ENCODE data around the gene CACNB1.

The CACNB1 gene

GRCh38 chr17:39225308-39225958 is 28.0 kb upstream of the CACNB1 start, which contains the start of gene STAC2:
STAC2 (minus strand) TSS chr17:39225945; CDS start chr17:39225502, 443 bp downstream.
- TF ChIP-seq, protein P1, sequence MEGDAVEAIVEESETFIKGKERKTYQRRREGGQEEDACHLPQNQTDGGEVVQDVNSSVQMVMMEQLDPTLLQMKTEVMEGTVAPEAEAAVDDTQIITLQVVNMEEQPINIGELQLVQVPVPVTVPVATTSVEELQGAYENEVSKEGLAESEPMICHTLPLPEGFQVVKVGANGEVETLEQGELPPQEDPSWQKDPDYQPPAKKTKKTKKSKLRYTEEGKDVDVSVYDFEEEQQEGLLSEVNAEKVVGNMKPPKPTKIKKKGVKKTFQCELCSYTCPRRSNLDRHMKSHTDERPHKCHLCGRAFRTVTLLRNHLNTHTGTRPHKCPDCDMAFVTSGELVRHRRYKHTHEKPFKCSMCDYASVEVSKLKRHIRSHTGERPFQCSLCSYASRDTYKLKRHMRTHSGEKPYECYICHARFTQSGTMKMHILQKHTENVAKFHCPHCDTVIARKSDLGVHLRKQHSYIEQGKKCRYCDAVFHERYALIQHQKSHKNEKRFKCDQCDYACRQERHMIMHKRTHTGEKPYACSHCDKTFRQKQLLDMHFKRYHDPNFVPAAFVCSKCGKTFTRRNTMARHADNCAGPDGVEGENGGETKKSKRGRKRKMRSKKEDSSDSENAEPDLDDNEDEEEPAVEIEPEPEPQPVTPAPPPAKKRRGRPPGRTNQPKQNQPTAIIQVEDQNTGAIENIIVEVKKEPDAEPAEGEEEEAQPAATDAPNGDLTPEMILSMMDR (IDR thresholded peaks at IDR 0.05; ENCODE audit: low read depth, low read length) = no peak
- no peak for DNase-seq (ENCODE audit: extremely low read depth, low read depth)

DNA sequence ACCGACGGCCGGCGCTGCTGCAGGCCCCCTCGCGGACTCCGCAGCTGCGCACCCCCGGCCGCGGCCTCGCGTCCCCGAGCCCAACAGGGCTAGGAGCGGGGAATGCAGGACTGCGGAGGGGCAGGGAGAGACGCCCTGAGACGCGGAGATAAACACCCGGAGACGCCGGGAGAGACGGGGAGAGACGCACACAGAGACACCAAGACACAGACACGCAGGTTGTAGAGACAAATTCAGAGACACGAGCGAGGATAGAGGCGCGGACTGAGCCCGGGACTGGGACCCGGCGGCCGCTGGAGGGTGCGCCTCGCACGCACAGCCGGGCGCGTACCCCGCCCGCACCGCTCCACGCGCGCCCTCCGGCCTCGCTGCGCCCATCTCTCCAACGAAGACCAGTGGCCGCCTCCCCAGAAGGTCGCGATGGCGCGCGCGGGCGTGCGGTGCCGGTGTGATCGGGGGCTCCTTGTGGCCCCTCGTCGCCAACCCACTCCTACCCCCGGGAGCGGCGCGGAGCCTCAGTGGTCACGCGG is 27.4 kb upstream of the CACNB1 start:
- DNase-seq (ENCODE audit: extremely low read depth, low read depth) = no peak
- TF ChIP-seq, protein P1 (IDR thresholded peaks at IDR 0.05; ENCODE audit: low read depth, low read length) = no peak

DNA sequence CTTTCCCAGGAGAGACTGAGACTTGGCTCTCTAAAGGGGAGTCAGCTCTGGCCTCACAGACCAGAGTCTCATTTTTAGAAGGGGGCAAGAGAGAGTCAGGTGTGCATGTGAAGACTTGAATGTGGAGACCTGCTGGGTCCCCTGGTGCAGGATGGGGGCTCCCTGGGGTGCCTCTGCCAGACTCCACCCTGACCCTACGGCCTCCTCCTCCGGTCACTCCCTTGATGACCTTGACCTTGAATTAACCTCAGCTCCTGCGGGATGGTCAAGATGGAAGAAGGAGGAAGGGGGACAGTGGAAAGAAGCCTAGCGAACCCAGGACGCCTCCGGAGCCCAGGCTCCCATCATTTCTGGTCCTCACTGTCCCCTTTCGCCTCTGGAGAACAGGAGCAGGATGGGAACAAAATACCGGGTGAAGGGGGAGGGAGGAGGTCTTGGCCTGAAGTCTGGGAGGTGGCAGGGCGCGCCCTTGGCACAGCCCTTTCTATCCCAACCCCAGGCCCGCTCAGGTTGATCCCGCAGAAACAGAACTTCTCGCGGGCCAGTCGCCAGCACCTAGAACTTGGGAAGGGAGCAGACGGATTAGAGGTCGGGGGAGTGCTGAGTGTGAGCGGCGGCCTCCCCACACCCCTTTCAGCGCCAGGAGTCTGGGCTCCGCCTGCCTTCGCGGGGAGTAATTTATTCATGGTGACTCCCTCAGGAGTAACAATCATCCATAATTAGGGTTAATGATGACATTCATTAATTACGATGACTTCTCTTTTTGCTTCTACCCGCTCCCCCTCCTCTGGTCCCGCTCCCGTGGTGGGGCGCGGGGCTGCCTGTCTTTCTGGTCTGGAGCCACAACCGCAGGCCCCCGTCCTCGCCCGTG is 26.7 kb upstream of the CACNB1 start:
- no peak for DNase-seq (ENCODE audit: extremely low read depth, low read depth)
- TF ChIP-seq, protein P1 (IDR thresholded peaks at IDR 0.05; ENCODE audit: low read depth, low read length) = no peak

GRCh38 chr17:39222866-39223834 is 25.7 kb upstream of the CACNB1 start:
- TF ChIP-seq, protein P1 (IDR thresholded peaks at IDR 0.05; ENCODE audit: low read depth, low read length) = no peak
- DNase-seq (ENCODE audit: extremely low read depth, low read depth) = no peak

GRCh38 chr17:39222151-39222550 is 24.7 kb upstream of the CACNB1 start:
- DNase-seq (ENCODE audit: extremely low read depth, low read depth) = no peak
- TF ChIP-seq, protein P1 (IDR thresholded peaks at IDR 0.05; ENCODE audit: low read depth, low read length) = no peak

DNA sequence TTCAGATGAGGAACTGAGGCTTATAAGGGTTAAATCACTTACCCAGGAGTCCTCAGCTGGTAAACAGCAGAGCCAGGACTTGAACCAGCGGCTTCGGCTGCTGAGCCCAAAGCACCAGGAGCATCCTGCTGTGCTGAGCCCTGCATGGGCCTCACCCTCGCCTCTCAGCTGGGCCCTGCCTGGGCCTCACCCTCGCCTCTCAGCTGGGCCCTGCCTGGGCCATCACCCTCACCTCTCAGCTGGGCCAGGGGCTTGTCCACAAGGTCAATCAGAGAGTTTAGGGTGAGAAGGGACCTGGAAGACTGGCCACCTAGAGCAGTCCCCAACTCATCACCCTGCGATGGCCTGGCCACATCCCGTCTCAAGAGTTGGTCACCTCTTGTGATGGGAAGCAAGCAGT is 24.1 kb upstream of the CACNB1 start:
- TF ChIP-seq, protein P1 (IDR thresholded peaks at IDR 0.05; ENCODE audit: low read depth, low read length) = no peak
- no peak for DNase-seq (ENCODE audit: extremely low read depth, low read depth)
